GM12878 (cell line): ENCODE results near the gene GNGT2. TPM values are rescaled to one million over a fixed set of nuclear protein-coding genes. Genes with fewer than 3 reads are reported as not detected.

Experiments used
- BACH1 ChIP-seq: fragments of 450-650 bp; IDR thresholded peaks from 2 replicates; pipeline ENCODE4 v1.6.1; 2017; ENCODE audit warnings: mild to moderate bottlenecking, borderline replicate concordance
- BCLAF1 ChIP-seq: fragments of 450-650 bp; IDR thresholded peaks from 2 replicates; pipeline ENCODE4 v1.6.1; 2017; ENCODE audit warnings: antibody characterized with exemption, mild to moderate bottlenecking, moderate library complexity
- BRCA1 ChIP-seq: IDR thresholded peaks from 2 replicates; pipeline ENCODE4 v1.6.1; 2011; ENCODE audit warnings: low read depth, low read length, improper control_type of control experiment
- GABPA ChIP-seq: IDR thresholded peaks from 2 replicates; pipeline ENCODE4 v1.6.1; 2014; ENCODE audit warnings: antibody characterized with exemption, low read depth, mild to moderate bottlenecking, inconsistent platforms
- IRF3 ChIP-seq: fragments of 450-650 bp; IDR thresholded peaks from 2 replicates; pipeline ENCODE4 v1.6.1; 2014; ENCODE audit warnings: mild to moderate bottlenecking
- LARP7 ChIP-seq: fragments of 450-650 bp; IDR thresholded peaks from 2 replicates; pipeline ENCODE4 v1.6.1; 2017; ENCODE audit warnings: mild to moderate bottlenecking
- REST ChIP-seq: IDR thresholded peaks from 2 replicates; pipeline ENCODE4 v1.6.1; 2012; ENCODE audit warnings: mild to moderate bottlenecking, low read depth, low read length
- RUNX3 ChIP-seq: IDR thresholded peaks from 2 replicates; pipeline ENCODE4 v1.6.1; 2012; ENCODE audit warnings: low read length, inconsistent platforms
- WRNIP1 ChIP-seq: IDR thresholded peaks from 2 replicates; pipeline ENCODE4 v1.6.1; 2011; ENCODE audit warnings: low read depth, low read length, improper control_type of control experiment, borderline replicate concordance
- ZBTB11 ChIP-seq: fragments of 450-650 bp; formaldehyde crosslinking; IDR thresholded peaks from 2 replicates; pipeline ENCODE4 v1.5.0; 2022; ENCODE audit warnings: mild to moderate bottlenecking, missing genetic modification characterization
- ZNF217 ChIP-seq: fragments of 450-650 bp; IDR thresholded peaks from 2 replicates; pipeline ENCODE4 v1.6.1; 2017; ENCODE audit warnings: antibody characterized with exemption, mild to moderate bottlenecking
- ZNF384 ChIP-seq: IDR thresholded peaks from 2 replicates; pipeline ENCODE4 v1.6.1; 2012; ENCODE audit warnings: low read depth, mild to moderate bottlenecking, low read length, improper control_type of control experiment, borderline replicate concordance
- polyA plus RNA-seq, 11 experiments: library from polyadenylated mRNA; depleted of rRNA in 4 of 11; unstranded in 6 of 11; stranded (reverse) in 5 of 11; fragments of >200 nt; fragmentation: Nextera tagmentation in 4 of 11; fragmentation: Illumina TruSeq in 1 of 11; extraction: Ambion mirVana in 4 of 11; extraction: Trizol in 1 of 11; gene quantifications; 1 replicate in 1 of 11; 2 replicates in 10 of 11; pipeline versions ENCODE4 v1.2.1 to v1.2.3, GENCODE V29; 2011 to 2016; ENCODE audit warnings: inconsistent platforms in 2 of 11, missing spikeins in 2 of 11, low read depth in 1 of 11
- total RNA-seq, 4 experiments: library from RNA; depleted of rRNA in 3 of 4; stranded (reverse); fragments of >200 nt in 3 of 4; fragmentation: Illumina TruSeq in 1 of 4; extraction: Trizol in 1 of 4; gene quantifications; 2 replicates each; pipeline versions ENCODE4 v1.2.1 to v1.2.3, GENCODE V29; 2013 to 2021
- TF ChIP-seq, protein P1 (sequence below): fragments of 450-650 bp; IDR thresholded peaks from 2 replicates; pipeline ENCODE4 v1.6.1; 2017; ENCODE audit warnings: mild to moderate bottlenecking, moderate library complexity

GNGT2 gene
- total and polyA plus RNA-seq, 10 of the 15 experiments (the other 5 are each of a cell fraction or from before 2014, with no cell fraction given), result 15.3 to 60.4 (median 32.0) TPM

- no peak for TF ChIP-seq BCLAF1
- TF ChIP-seq, protein P1, sequence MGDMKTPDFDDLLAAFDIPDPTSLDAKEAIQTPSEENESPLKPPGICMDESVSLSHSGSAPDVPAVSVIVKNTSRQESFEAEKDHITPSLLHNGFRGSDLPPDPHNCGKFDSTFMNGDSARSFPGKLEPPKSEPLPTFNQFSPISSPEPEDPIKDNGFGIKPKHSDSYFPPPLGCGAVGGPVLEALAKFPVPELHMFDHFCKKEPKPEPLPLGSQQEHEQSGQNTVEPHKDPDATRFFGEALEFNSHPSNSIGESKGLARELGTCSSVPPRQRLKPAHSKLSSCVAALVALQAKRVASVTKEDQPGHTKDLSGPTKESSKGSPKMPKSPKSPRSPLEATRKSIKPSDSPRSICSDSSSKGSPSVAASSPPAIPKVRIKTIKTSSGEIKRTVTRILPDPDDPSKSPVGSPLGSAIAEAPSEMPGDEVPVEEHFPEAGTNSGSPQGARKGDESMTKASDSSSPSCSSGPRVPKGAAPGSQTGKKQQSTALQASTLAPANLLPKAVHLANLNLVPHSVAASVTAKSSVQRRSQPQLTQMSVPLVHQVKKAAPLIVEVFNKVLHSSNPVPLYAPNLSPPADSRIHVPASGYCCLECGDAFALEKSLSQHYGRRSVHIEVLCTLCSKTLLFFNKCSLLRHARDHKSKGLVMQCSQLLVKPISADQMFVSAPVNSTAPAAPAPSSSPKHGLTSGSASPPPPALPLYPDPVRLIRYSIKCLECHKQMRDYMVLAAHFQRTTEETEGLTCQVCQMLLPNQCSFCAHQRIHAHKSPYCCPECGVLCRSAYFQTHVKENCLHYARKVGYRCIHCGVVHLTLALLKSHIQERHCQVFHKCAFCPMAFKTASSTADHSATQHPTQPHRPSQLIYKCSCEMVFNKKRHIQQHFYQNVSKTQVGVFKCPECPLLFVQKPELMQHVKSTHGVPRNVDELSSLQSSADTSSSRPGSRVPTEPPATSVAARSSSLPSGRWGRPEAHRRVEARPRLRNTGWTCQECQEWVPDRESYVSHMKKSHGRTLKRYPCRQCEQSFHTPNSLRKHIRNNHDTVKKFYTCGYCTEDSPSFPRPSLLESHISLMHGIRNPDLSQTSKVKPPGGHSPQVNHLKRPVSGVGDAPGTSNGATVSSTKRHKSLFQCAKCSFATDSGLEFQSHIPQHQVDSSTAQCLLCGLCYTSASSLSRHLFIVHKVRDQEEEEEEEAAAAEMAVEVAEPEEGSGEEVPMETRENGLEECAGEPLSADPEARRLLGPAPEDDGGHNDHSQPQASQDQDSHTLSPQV, result no peak
- TF ChIP-seq BRCA1, result no peak
- TF ChIP-seq IRF3, result no peak
- TF ChIP-seq WRNIP1, result no peak
- TF ChIP-seq ZNF217, result no peak
- no peak for TF ChIP-seq GABPA
- peak; percentile 59; the same call in 1 of the 2 replicates for TF ChIP-seq BACH1
- no peak for TF ChIP-seq ZNF384
- peak; percentile 4; the same call in 1 of the 2 replicates for TF ChIP-seq RUNX3
- no peak for TF ChIP-seq ZBTB11 (CRISPR knock-in tag)
- no peak for TF ChIP-seq REST
- no peak for TF ChIP-seq LARP7
These were observed 14.0 kb upstream of the GNGT2 start (continued) for GRCh38 chr17:49224198-49224996.
